Hepatocyte (in vitro differentiated cells): ENCODE results near the gene FGD5. TPM values are rescaled to one million over a fixed set of nuclear protein-coding genes. Genes with fewer than 3 reads are reported as not detected.

Experiments
- DNase-seq: peaks from one replicate; pipeline ENCODE4 v3.0.0-alpha.2; 2016; ENCODE audit warnings: low spot score
- H2AFZ ChIP-seq: fragments of 200-600 bp; sonication (generic); 2 replicates; pipeline ENCODE4 v1.6.0; 2016; ENCODE audit warnings: antibody characterized with exemption, mild to moderate bottlenecking
- H3K27ac ChIP-seq: fragments of 200-600 bp; sonication (generic); 2 replicates; pipeline ENCODE4 v1.5.1; 2016; ENCODE audit warnings: mild to moderate bottlenecking
- H3K27me3 ChIP-seq: fragments of 200-600 bp; sonication (generic); 2 replicates; pipeline ENCODE4 v1.6.1; 2016
- H3K36me3 ChIP-seq: fragments of 200-600 bp; sonication (generic); replicated peaks from 2 replicates; pipeline ENCODE4 v1.5.1; 2016; ENCODE audit warnings: low read depth; ENCODE audit not compliant: insufficient read depth
- H3K4me1 ChIP-seq: fragments of 200-600 bp; sonication (generic); 2 replicates; pipeline ENCODE4 v1.5.1; 2016; ENCODE audit warnings: mild to moderate bottlenecking, moderate library complexity; ENCODE audit not compliant: insufficient read depth
- H3K4me2 ChIP-seq: fragments of 200-600 bp; sonication (generic); 2 replicates; pipeline ENCODE4 v1.6.0; 2016
- H3K4me3 ChIP-seq: fragments of 200-600 bp; sonication (generic); 2 replicates; pipeline ENCODE4 v1.5.1; 2016; ENCODE audit warnings: mild to moderate bottlenecking
- H3K79me2 ChIP-seq: fragments of 200-600 bp; sonication (generic); 2 replicates; pipeline ENCODE4 v1.6.0; 2017; ENCODE audit warnings: mild to moderate bottlenecking
- H3K9me2 ChIP-seq: fragments of 200-600 bp; sonication (generic); replicated peaks from 2 replicates; pipeline ENCODE4 v1.6.0; 2017; ENCODE audit warnings: mild to moderate bottlenecking; ENCODE audit not compliant: insufficient read depth
- H3K9me3 ChIP-seq: fragments of 200-600 bp; sonication (generic); 2 replicates; pipeline ENCODE4 v1.5.1; 2016; ENCODE audit warnings: low read depth, mild to moderate bottlenecking
- H4K20me1 ChIP-seq: fragments of 200-600 bp; sonication (generic); 2 replicates; pipeline ENCODE4 v1.6.0; 2016; ENCODE audit warnings: mild to moderate bottlenecking; ENCODE audit not compliant: insufficient read depth, poor library complexity, severe bottlenecking
- CTCF ChIP-seq: fragments of 200-600 bp; sonication (generic); IDR thresholded peaks from 2 replicates; pipeline ENCODE4 v1.5.1; 2016; ENCODE audit warnings: antibody characterized with exemption, mild to moderate bottlenecking; ENCODE audit not compliant: poor library complexity
- EZH2 ChIP-seq: fragments of 200-600 bp; sonication (generic); IDR thresholded peaks from 2 replicates; pipeline ENCODE4 v1.6.1; 2016; ENCODE audit warnings: antibody characterized with exemption, mild to moderate bottlenecking, borderline replicate concordance
- EZH2phosphoT487 ChIP-seq: fragments of 200-600 bp; sonication (generic); IDR thresholded peaks from one replicate; pipeline ENCODE4 v1.6.1; 2018; ENCODE audit warnings: antibody characterized with exemption, mild to moderate bottlenecking, low read depth, moderate library complexity; ENCODE audit not compliant: unreplicated experiment, severe bottlenecking
- WGBS: methylation state at CpG from one replicate; pipeline ENCODE4 v1.1.6; 2016; ENCODE audit warnings: low lambda C conversion rate; ENCODE audit errors: missing lambda C conversion rate; 5-methylcytosine and 5-hydroxymethylcytosine counted together
- polyA plus RNA-seq: library from polyadenylated mRNA; unstranded; fragments of >200 nt; fragmentation: Nextera tagmentation; extraction: Ambion mirVana; gene quantifications from 2 replicates; pipeline ENCODE4 v1.2.1, GENCODE V29; 2016
- total RNA-seq: library from RNA; depleted of rRNA; stranded (reverse); fragments of >200 nt; gene quantifications from 2 replicates; pipeline ENCODE4 v1.2.3, GENCODE V29; 2014

The FGD5 gene
- total and polyA plus RNA-seq, 2 experiments from 2014 or later, result 2.9 to 3.3 TPM

- Histone ChIP-seq H4K20me1 (no peaks in the 10 kb centered on the region), H3K36me3 (no peaks in the 10 kb centered on the region), H3K9me2 (no peaks in the 10 kb centered on the region), H3K27ac (no peak overlapping the region), H3K4me3 (no peak overlapping the region), H2AFZ (no peak overlapping the region), H3K4me1 (peaks cover 18% of the 10 kb centered on the region), H3K27me3 (no peaks in the 10 kb centered on the region), H3K4me2 (no peak overlapping the region), H3K9me3 (no peaks in the 10 kb centered on the region), H3K79me2 (no peaks in the 10 kb centered on the region)
- DNase-seq, result no peak
- 87% methylated on average over 9 of the region's 9 CpGs for WGBS
- TF ChIP-seq CTCF (no peak), EZH2 (no peak), EZH2phosphoT487 (no peak)
Measured at GRCh38 chr3:14836049-14836468, 17.3 kb downstream of the FGD5 start.

- TF ChIP-seq EZH2 (no peak), EZH2phosphoT487 (no peak), CTCF (no peak)
- no peaks in the 10 kb centered on the region for H3K79me2 ChIP-seq
- WGBS, result 64% methylated on average over 15 of the region's 15 CpGs
- no peaks in the 10 kb centered on the region for H3K9me2 ChIP-seq
- H3K4me1 ChIP-seq, result peaks cover 18% of the 10 kb centered on the region
- H3K27ac ChIP-seq, result peak overlapping the region; percentile 48
- H3K36me3 ChIP-seq, result no peaks in the 10 kb centered on the region
- H3K27me3 ChIP-seq, result peaks cover under 1% of the 10 kb centered on the region
- DNase-seq, result no peak
- peak overlapping the region; percentile 51 for H3K4me2 ChIP-seq
- H3K9me3 ChIP-seq, result no peaks in the 10 kb centered on the region
- H2AFZ ChIP-seq, result no peak overlapping the region
- no peak overlapping the region for H3K4me3 ChIP-seq
- no peaks in the 10 kb centered on the region for H4K20me1 ChIP-seq
Measured at GRCh38 chr3:14837186-14837877, 18.6 kb downstream of the FGD5 start.

- H3K4me3 ChIP-seq, result no peak overlapping the region
- no peak overlapping the region for H3K4me2 ChIP-seq
- H3K4me1 ChIP-seq, result peaks cover 18% of the 10 kb centered on the region
- TF ChIP-seq EZH2, result no peak
- no peak for TF ChIP-seq CTCF
- no peak for TF ChIP-seq EZH2phosphoT487
- peak overlapping the region; percentile 48 for H3K27ac ChIP-seq
- H3K9me2 ChIP-seq, result no peaks in the 10 kb centered on the region
- H4K20me1 ChIP-seq, result no peaks in the 10 kb centered on the region
- no peaks in the 10 kb centered on the region for H3K9me3 ChIP-seq
- H3K36me3 ChIP-seq, result no peaks in the 10 kb centered on the region
- H3K79me2 ChIP-seq, result no peaks in the 10 kb centered on the region
- H2AFZ ChIP-seq, result no peak overlapping the region
- H3K27me3 ChIP-seq, result peaks cover 4% of the 10 kb centered on the region
- 32% methylated on average over 5 of the region's 5 CpGs for WGBS
- peak; percentile 23 for DNase-seq
Measured at GRCh38 chr3:14837878-14838258, 19.1 kb downstream of the FGD5 start.
